ENCODE results near the gene FAAP20.

DNA sequence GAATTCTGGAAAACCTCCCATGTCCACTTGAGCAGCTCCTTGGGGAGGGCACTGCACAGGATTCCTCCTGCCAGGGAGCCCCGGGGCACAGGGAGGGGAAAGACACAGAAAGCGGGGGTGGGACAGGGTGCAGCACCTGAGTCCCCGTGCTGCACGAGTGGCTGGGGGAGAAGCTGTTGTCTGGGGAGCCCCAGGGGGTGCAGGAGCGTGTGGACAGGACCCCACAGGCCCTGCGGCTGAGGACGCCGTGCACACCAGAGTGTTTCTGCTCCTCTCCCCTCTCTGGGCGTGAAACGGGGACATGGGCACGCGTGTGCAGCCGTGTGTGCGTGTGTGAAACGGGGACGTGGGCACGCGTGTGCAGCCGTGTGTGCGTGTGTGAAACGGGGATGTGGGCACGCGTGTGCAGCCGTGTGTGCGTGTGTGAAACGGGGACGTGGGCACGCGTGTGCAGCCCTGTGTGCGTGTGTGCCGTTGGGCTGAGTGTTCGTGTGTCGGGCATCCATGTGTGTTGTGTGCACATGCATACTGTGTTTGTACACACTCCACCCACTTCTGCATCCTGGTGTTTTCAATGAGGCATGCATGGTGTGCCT, 21.9 kb downstream of the FAAP20 start:
- TF ChIP-seq CTCF (IDR thresholded peaks at IDR 0.05 in 2 of 3, conservative IDR thresholded peaks at IDR 0.05 in 1 of 3; ENCODE audit: borderline replicate concordance in 1 of 3, insufficient read depth in 1 of 3, low read depth in 2 of 3, low read length in 2 of 3) (no peak), POLR2AphosphoS5 (IDR thresholded peaks at IDR 0.05; ENCODE audit: low read depth, low read length) (no peak), ZFX (IDR thresholded peaks at IDR 0.05) (no peak), TCF7L2 (IDR thresholded peaks at IDR 0.05; ENCODE audit: borderline replicate concordance, extremely low read depth, insufficient read depth, insufficient read length) (no peak), EGR1 (IDR thresholded peaks at IDR 0.05; ENCODE audit: low read depth) (no peak), POLR2A (IDR thresholded peaks at IDR 0.05; ENCODE audit: borderline replicate concordance, extremely low read depth, insufficient read depth, insufficient read length) (no peak), SRF (IDR thresholded peaks at IDR 0.05; ENCODE audit: low read depth) (no peak), CBX3 (IDR thresholded peaks at IDR 0.05; ENCODE audit: low read depth) (no peak), EZH2 (IDR thresholded peaks at IDR 0.05) (no peak)
